Neural cell (in vitro differentiated cells): ENCODE results near the gene CALY. TPM values are rescaled to one million over a fixed set of nuclear protein-coding genes. Genes with fewer than 3 reads are reported as not detected.

Experiments
- H2AFZ ChIP-seq: fragments of 200-600, 300-800 bp; sonication (generic), shearing (Covaris generic); 2 replicates; pipeline ENCODE4 v1.6.0; 2014; ENCODE audit warnings: low read depth, mild to moderate bottlenecking, antibody characterized with exemption, low read length, moderate library complexity
- H3F3A ChIP-seq: fragments of 200-600 bp; shearing (Covaris generic); 2 replicates; pipeline ENCODE4 v1.6.1; 2016; ENCODE audit warnings: mild to moderate bottlenecking, moderate library complexity, mixed read lengths, antibody characterized with exemption, low read length; ENCODE audit not compliant: insufficient read depth, poor library complexity, severe bottlenecking
- H3K27ac ChIP-seq: fragments of 200-600, 300-800 bp; sonication (generic), shearing (Covaris generic); 2 replicates; pipeline ENCODE4 v1.5.1; 2014; ENCODE audit warnings: mild to moderate bottlenecking, low read length, moderate library complexity
- H3K27me3 ChIP-seq: fragments of 300-800, 200-600 bp; sonication (generic), shearing (Covaris generic); 2 replicates; pipeline ENCODE4 v1.6.0; 2014; ENCODE audit warnings: mild to moderate bottlenecking, low read depth, low read length, moderate library complexity; ENCODE audit not compliant: insufficient read depth
- H3K36me3 ChIP-seq: fragments of 300-800, 200-600 bp; sonication (generic), shearing (Covaris generic); 2 replicates; pipeline ENCODE4 v1.5.1; 2014; ENCODE audit warnings: mild to moderate bottlenecking, antibody characterized with exemption, low read length, moderate library complexity; ENCODE audit not compliant: insufficient read depth
- H3K4me2 ChIP-seq: fragments of 300-800, 200-600 bp; sonication (generic), shearing (Covaris generic); 2 replicates; pipeline ENCODE4 v1.6.0; 2014; ENCODE audit warnings: mild to moderate bottlenecking, low read length
- H3K4me3 ChIP-seq: fragments of 300-800, 200-600 bp; sonication (generic), shearing (Covaris generic); 2 replicates; pipeline ENCODE4 v1.5.1; 2014; ENCODE audit warnings: mild to moderate bottlenecking, low read length, moderate library complexity
- H3K79me2 ChIP-seq: fragments of 200-600 bp; shearing (Covaris generic); replicated peaks from 2 replicates; pipeline ENCODE4 v1.6.0; 2014; ENCODE audit warnings: mild to moderate bottlenecking, low read length, moderate library complexity; ENCODE audit not compliant: insufficient read depth
- H3K9ac ChIP-seq: fragments of 300-800, 200-600 bp; sonication (generic), shearing (Covaris generic); 2 replicates; pipeline ENCODE4 v1.6.1; 2016; ENCODE audit warnings: mild to moderate bottlenecking, low read length, mixed read lengths
- H3K9me2 ChIP-seq: fragments of 200-600 bp; shearing (Covaris generic); 2 replicates; pipeline ENCODE4 v1.6.1; 2016; ENCODE audit warnings: mild to moderate bottlenecking, low read length, mixed read lengths; ENCODE audit not compliant: insufficient read depth
- H3K9me3 ChIP-seq: fragments of 200-600, 300-800 bp; sonication (generic), shearing (Covaris generic); 2 replicates; pipeline ENCODE4 v1.6.1; 2016; ENCODE audit warnings: mild to moderate bottlenecking, mixed run types, low read length, moderate library complexity, mixed read lengths
- H4K20me1 ChIP-seq: fragments of 200-600 bp; shearing (Covaris generic); 2 replicates; pipeline ENCODE4 v1.6.1; 2016; ENCODE audit warnings: mild to moderate bottlenecking, mixed run types; ENCODE audit not compliant: insufficient read depth
- CTCF ChIP-seq: fragments of 450-650 bp; IDR thresholded peaks from 2 replicates; pipeline ENCODE4 v1.5.1; 2014; ENCODE audit warnings: antibody characterized with exemption, mild to moderate bottlenecking, moderate library complexity; ENCODE audit not compliant: poor library complexity, severe bottlenecking
- EZH2 ChIP-seq: fragments of 200-600, 300-800 bp; shearing (Covaris generic), sonication (generic); IDR thresholded peaks from 2 replicates; pipeline ENCODE4 v1.6.1; 2014; ENCODE audit warnings: antibody characterized with exemption, low read length, borderline replicate concordance, mild to moderate bottlenecking; ENCODE audit not compliant: insufficient read depth, poor library complexity, severe bottlenecking
- MXI1 ChIP-seq: fragments of 450-650 bp; conservative IDR thresholded peaks from 2 replicates; pipeline ENCODE4 v1.6.1; 2014; ENCODE audit warnings: antibody characterized with exemption, mild to moderate bottlenecking; ENCODE audit not compliant: poor library complexity, severe bottlenecking
- POLR2AphosphoS5 ChIP-seq: IDR thresholded peaks from 2 replicates; pipeline ENCODE4 v1.6.1; 2012
- RAD21 ChIP-seq: fragments of 450-650 bp; conservative IDR thresholded peaks from 2 replicates; pipeline ENCODE4 v1.6.1; 2014; ENCODE audit warnings: antibody characterized with exemption, mild to moderate bottlenecking, moderate library complexity
- REST ChIP-seq: IDR thresholded peaks from 2 replicates; pipeline ENCODE4 v1.6.1; 2012; ENCODE audit warnings: borderline replicate concordance
- polyA plus RNA-seq: library from polyadenylated mRNA; depleted of rRNA; stranded (reverse); fragments of >200 nt; gene quantifications from 2 replicates; pipeline ENCODE4 v1.2.3, GENCODE V29; 2014

Gene CALY
- polyA plus RNA-seq, 1 donor from 2014 or later, result 3.7 TPM

- TF ChIP-seq REST, result no peak
- Histone ChIP-seq H4K20me1 (no peaks in the 10 kb centered on the region), H3K79me2 (no peaks in the 10 kb centered on the region), H3K4me2 (no peak overlapping the region), H3K4me3 (no peak overlapping the region), H2AFZ (no peak overlapping the region), H3K9ac (no peak overlapping the region), H3F3A (no peaks in the 10 kb centered on the region), H3K9me2 (no peaks in the 10 kb centered on the region), H3K9me3 (no peaks in the 10 kb centered on the region), H3K27me3 (no peaks in the 10 kb centered on the region), H3K36me3 (no peaks in the 10 kb centered on the region), H3K27ac (no peak overlapping the region)
These were observed 42.5 kb downstream of the CALY start for GRCh38 chr10:133294189-133294588.

- Histone ChIP-seq H2AFZ (no peak overlapping the region), H4K20me1 (no peaks in the 10 kb centered on the region), H3K4me3 (no peak overlapping the region), H3K27ac (no peak overlapping the region), H3K36me3 (no peaks in the 10 kb centered on the region), H3F3A (no peaks in the 10 kb centered on the region), H3K9me2 (no peaks in the 10 kb centered on the region), H3K9ac (no peak overlapping the region), H3K9me3 (no peaks in the 10 kb centered on the region), H3K4me2 (no peak overlapping the region), H3K27me3 (no peaks in the 10 kb centered on the region), H3K79me2 (no peaks in the 10 kb centered on the region)
- TF ChIP-seq EZH2 (no peak), REST (no peak), MXI1 (no peak), CTCF (no peak), POLR2AphosphoS5 (no peak), RAD21 (no peak)
These were observed 42.9 kb downstream of the CALY start for GRCh38 chr10:133293810-133294119.
